T-helper 1 cell treated with Interleukin-12 subunit alpha and Interleukin-12 subunit beta and Interleukin-4 antibody, amounts not matched to agents 30 μg/mL and 1 μg/mL, for 36 hours (primary cell): ENCODE data around the gene GRIN3B.

Source experiments
- H3K27ac Mint-ChIP-seq: one replicate; pipeline ENCODE4 v1.8.0; 2021; ENCODE audit warnings: mild to moderate bottlenecking, mixed read lengths
- H3K27me3 Mint-ChIP-seq: one replicate; pipeline ENCODE4 v1.8.0; 2021; ENCODE audit warnings: low read depth, mixed read lengths
- H3K36me3 Mint-ChIP-seq: one replicate; pipeline ENCODE4 v1.8.0; 2021; ENCODE audit warnings: low read depth, mixed read lengths
- H3K4me1 Mint-ChIP-seq: one replicate; pipeline ENCODE4 v1.8.0; 2021; ENCODE audit warnings: low read depth, mixed read lengths
- H3K4me3 Mint-ChIP-seq: one replicate; pipeline ENCODE4 v1.8.0; 2021; ENCODE audit warnings: mild to moderate bottlenecking, moderate library complexity, mixed read lengths
- H3K9me3 Mint-ChIP-seq: one replicate; pipeline ENCODE4 v1.8.0; 2021; ENCODE audit warnings: mixed read lengths

GRIN3B gene

GRCh38 chr19:1025960-1026782, 26.0 kb downstream of the GRIN3B start, which contains the start of gene CNN2:
TSS of gene CNN2 (plus strand) at chr19:1026608. CDS start at chr19:1026662, 54 bp downstream.
- H3K4me3 Mint-ChIP-seq: peak within 1 kb of the TSS; percentile 95
- no peaks in the 10 kb centered on the region for H3K9me3 Mint-ChIP-seq
- peaks cover 21% of the 10 kb centered on the region for H3K4me1 Mint-ChIP-seq
- peak within 1 kb of the TSS; percentile 87 for H3K27ac Mint-ChIP-seq
- H3K27me3 Mint-ChIP-seq: no peaks in the 10 kb centered on the region
- peaks cover 14% of the 10 kb centered on the region for H3K36me3 Mint-ChIP-seq

GRCh38 chr19:1026783-1027649, 26.8 kb downstream of the GRIN3B start:
- peak overlapping the region; percentile 87 for H3K27ac Mint-ChIP-seq
- no peaks in the 10 kb centered on the region for H3K27me3 Mint-ChIP-seq
- peaks cover 18% of the 10 kb centered on the region for H3K36me3 Mint-ChIP-seq
- H3K9me3 Mint-ChIP-seq: no peaks in the 10 kb centered on the region
- H3K4me1 Mint-ChIP-seq: peaks cover 17% of the 10 kb centered on the region
- peak overlapping the region; percentile 95 for H3K4me3 Mint-ChIP-seq

- Mint-ChIP-seq H3K4me1 (peaks cover 23% of the 10 kb centered on the region), H3K4me3 (peak overlapping the region; percentile 95), H3K27me3 (no peaks in the 10 kb centered on the region), H3K27ac (peak overlapping the region; percentile 65), H3K9me3 (no peaks in the 10 kb centered on the region), H3K36me3 (peaks cover 24% of the 10 kb centered on the region)
Observed at GRCh38 chr19:1027650-1028061, 27.4 kb downstream of the GRIN3B start.

- Mint-ChIP-seq H3K4me1 (peaks cover 26% of the 10 kb centered on the region), H3K4me3 (peak overlapping the region; percentile 85), H3K36me3 (peaks cover 29% of the 10 kb centered on the region), H3K9me3 (no peaks in the 10 kb centered on the region), H3K27ac (peak overlapping the region; percentile 65), H3K27me3 (no peaks in the 10 kb centered on the region)
Observed at GRCh38 chr19:1028062-1028926, 28.1 kb downstream of the GRIN3B start.

- Mint-ChIP-seq H3K36me3 (peaks cover 42% of the 10 kb centered on the region), H3K9me3 (no peaks in the 10 kb centered on the region), H3K4me3 (no peak overlapping the region), H3K27me3 (no peaks in the 10 kb centered on the region), H3K4me1 (peaks cover 36% of the 10 kb centered on the region), H3K27ac (no peak overlapping the region)
Observed at GRCh38 chr19:1032264-1032867, 32.1 kb downstream of the GRIN3B start.

- Mint-ChIP-seq H3K27me3 (no peaks in the 10 kb centered on the region), H3K4me3 (no peak overlapping the region), H3K36me3 (peaks cover 55% of the 10 kb centered on the region), H3K4me1 (peaks cover 57% of the 10 kb centered on the region), H3K27ac (peak overlapping the region; percentile 65), H3K9me3 (no peaks in the 10 kb centered on the region)
Observed at GRCh38 chr19:1035998-1036621, 35.9 kb downstream of the GRIN3B start.

- Mint-ChIP-seq H3K4me3 (peak overlapping the region; percentile 99), H3K4me1 (peaks cover 53% of the 10 kb centered on the region), H3K27me3 (no peaks in the 10 kb centered on the region), H3K27ac (peak overlapping the region; percentile 89), H3K9me3 (no peaks in the 10 kb centered on the region), H3K36me3 (peaks cover 44% of the 10 kb centered on the region)
Observed at GRCh38 chr19:1037621-1038064, 37.4 kb downstream of the GRIN3B start.

- peaks cover 48% of the 10 kb centered on the region for H3K4me1 Mint-ChIP-seq
- no peaks in the 10 kb centered on the region for H3K27me3 Mint-ChIP-seq
- no peaks in the 10 kb centered on the region for H3K9me3 Mint-ChIP-seq
- H3K36me3 Mint-ChIP-seq: peaks cover 37% of the 10 kb centered on the region
- peak overlapping the region; percentile 99 for H3K4me3 Mint-ChIP-seq
- peak overlapping the region; percentile 89 for H3K27ac Mint-ChIP-seq
Observed at GRCh38 chr19:1038978-1039645, 38.9 kb downstream of the GRIN3B start.

- Mint-ChIP-seq H3K9me3 (no peaks in the 10 kb centered on the region), H3K4me3 (peak within 1 kb of the TSS; percentile 99), H3K27ac (peak within 1 kb of the TSS; percentile 89), H3K4me1 (peaks cover 48% of the 10 kb centered on the region), H3K27me3 (no peaks in the 10 kb centered on the region), H3K36me3 (peaks cover 37% of the 10 kb centered on the region)
Observed at GRCh38 chr19:1039646-1040475, 39.6 kb downstream of the GRIN3B start, which contains the start of gene ABCA7. TSS of gene ABCA7 (plus strand) at chr19:1040107. CDS start at chr19:1041362, 1,255 bp downstream.

GRCh38 chr19:1040476-1041271, 40.5 kb downstream of the GRIN3B start:
- Mint-ChIP-seq H3K4me3 (peak overlapping the region; percentile 99), H3K36me3 (peaks cover 37% of the 10 kb centered on the region), H3K9me3 (no peaks in the 10 kb centered on the region), H3K4me1 (peaks cover 46% of the 10 kb centered on the region), H3K27me3 (no peaks in the 10 kb centered on the region), H3K27ac (peak overlapping the region; percentile 89)

- peaks cover 39% of the 10 kb centered on the region for H3K4me1 Mint-ChIP-seq
Observed at GRCh38 chr19:1041272-1041834, 41.1 kb downstream of the GRIN3B start.

More at GRCh38 chr19:1041272-1041834, 41.1 kb downstream of the GRIN3B start:
- Mint-ChIP-seq H3K27ac (peak overlapping the region; percentile 89), H3K9me3 (no peaks in the 10 kb centered on the region), H3K27me3 (no peaks in the 10 kb centered on the region), H3K36me3 (peaks cover 31% of the 10 kb centered on the region), H3K4me3 (peak overlapping the region; percentile 99)
